SJSA1 (cell line): Measurements from ENCODE around the gene H2BK1. TPM values are rescaled to one million over a fixed set of nuclear protein-coding genes. Genes with fewer than 3 reads are reported as not detected.
A peak's percentile ranks its signal among the peaks of the same experiment; 100 is the strongest.

Source experiments
- DNase-seq, 2 experiments: peaks; one replicate each; pipeline ENCODE4 v3.0.0-alpha.2; 2015 to 2020; ENCODE audit warnings: low spot score in 2 of 2, low read depth in 1 of 2
- H3K27ac ChIP-seq: fragments of 250-450 bp; sonication (Bioruptor Pico); 2 replicates; pipeline ENCODE4 v1.5.1; 2020; ENCODE audit warnings: mild to moderate bottlenecking, moderate library complexity
- H3K27me3 ChIP-seq: fragments of 250-450 bp; sonication (Bioruptor Pico); replicated peaks from 2 replicates; pipeline ENCODE4 v1.5.1; 2020; ENCODE audit warnings: mild to moderate bottlenecking, moderate library complexity
- H3K36me3 ChIP-seq: fragments of 250-450 bp; sonication (Bioruptor Pico); 2 replicates; pipeline ENCODE4 v1.5.1; 2020; ENCODE audit warnings: mild to moderate bottlenecking
- H3K4me1 ChIP-seq: fragments of 250-450 bp; sonication (Bioruptor Pico); replicated peaks from 2 replicates; pipeline ENCODE4 v1.6.1; 2021; ENCODE audit warnings: mild to moderate bottlenecking
- H3K4me3 ChIP-seq: fragments of 250-450 bp; sonication (Bioruptor Pico); 2 replicates; pipeline ENCODE4 v1.5.1; 2020; ENCODE audit warnings: mild to moderate bottlenecking
- H3K9me3 ChIP-seq: fragments of 250-450 bp; sonication (Bioruptor Pico); replicated peaks from 2 replicates; pipeline ENCODE4 v1.5.1; 2020; ENCODE audit warnings: mild to moderate bottlenecking
- total RNA-seq: library from RNA; depleted of rRNA; stranded (reverse); fragments of >200 nt; shearing (Covaris generic); gene quantifications from 2 replicates; pipeline ENCODE4 v1.2.3, GENCODE V29; 2014; rRNA removed

The H2BK1 gene
- total RNA-seq: not detected in 2 replicates

- DNase-seq: no peak
- H3K9me3 ChIP-seq: no peaks in the 10 kb centered on the region
- no peak within 1 kb of the TSS for H3K4me3 ChIP-seq
- peaks cover 26% of the 10 kb centered on the region for H3K36me3 ChIP-seq
- no peaks in the 10 kb centered on the region for H3K4me1 ChIP-seq
- H3K27ac ChIP-seq: no peak within 1 kb of the TSS
- H3K27me3 ChIP-seq: 0 out of 2 replicates have a peak, but pooled peaks cover 5% of the 10 kb centered on the region
Measured at GRCh38 chr7:151210087-151210854, at the start of gene H2BK1. TSS of gene H2BK1 (minus strand) at chr7:151210488. CDS start at chr7:151210318, 170 bp downstream.

GRCh38 chr7:151257990-151258389 lies 47.7 kb upstream of the H2BK1 start:
- no peak overlapping the region for H3K27ac ChIP-seq
- H3K4me3 ChIP-seq: no peak overlapping the region
- H3K9me3 ChIP-seq: no peaks in the 10 kb centered on the region
- H3K27me3 ChIP-seq: no peaks in the 10 kb centered on the region; the same call in 1 of the 2 replicates
- DNase-seq: no peak
- H3K36me3 ChIP-seq: no peaks in the 10 kb centered on the region
- peaks cover 1% of the 10 kb centered on the region; the same call in 1 of the 2 replicates for H3K4me1 ChIP-seq

GRCh38 chr7:151256410-151257045 lies 46.2 kb upstream of the H2BK1 start:
- DNase-seq: no peak
- Histone ChIP-seq H3K4me3 (no peak overlapping the region), H3K27me3 (no peaks in the 10 kb centered on the region; the same call in 1 of the 2 replicates), H3K9me3 (no peaks in the 10 kb centered on the region), H3K27ac (no peak overlapping the region), H3K4me1 (peaks cover 14% of the 10 kb centered on the region), H3K36me3 (0 out of 2 replicates have a peak, but pooled peaks cover under 1% of the 10 kb centered on the region)

- no peak for DNase-seq
- no peak overlapping the region for H3K4me3 ChIP-seq
- 0 out of 2 replicates have a peak, but pooled peaks cover 4% of the 10 kb centered on the region for H3K36me3 ChIP-seq
- H3K27ac ChIP-seq: no peak overlapping the region
- no peaks in the 10 kb centered on the region; the same call in 1 of the 2 replicates for H3K27me3 ChIP-seq
- peaks cover 23% of the 10 kb centered on the region for H3K4me1 ChIP-seq
- H3K9me3 ChIP-seq: no peaks in the 10 kb centered on the region
Measured at GRCh38 chr7:151255390-151255789, 45.1 kb upstream of the H2BK1 start.

GRCh38 chr7:151254851-151255250 lies 44.6 kb upstream of the H2BK1 start:
- H3K4me3 ChIP-seq: no peak overlapping the region
- H3K4me1 ChIP-seq: peaks cover 28% of the 10 kb centered on the region
- no peak for DNase-seq
- H3K36me3 ChIP-seq: 0 out of 2 replicates have a peak, but pooled peaks cover 4% of the 10 kb centered on the region
- no peaks in the 10 kb centered on the region for H3K9me3 ChIP-seq
- no peak overlapping the region for H3K27ac ChIP-seq
- H3K27me3 ChIP-seq: no peaks in the 10 kb centered on the region; the same call in 1 of the 2 replicates

GRCh38 chr7:151254316-151254715 lies 44.0 kb upstream of the H2BK1 start:
- Histone ChIP-seq H3K4me3 (no peak overlapping the region), H3K36me3 (0 out of 2 replicates have a peak, but pooled peaks cover 4% of the 10 kb centered on the region), H3K9me3 (no peaks in the 10 kb centered on the region), H3K27me3 (no peaks in the 10 kb centered on the region), H3K27ac (no peak overlapping the region), H3K4me1 (peaks cover 33% of the 10 kb centered on the region)
- DNase-seq: no peak

GRCh38 chr7:151252961-151253711 lies 42.8 kb upstream of the H2BK1 start:
- no peak for DNase-seq
- no peak overlapping the region; the same call in 1 of the 2 replicates for H3K4me3 ChIP-seq
- no peaks in the 10 kb centered on the region for H3K27me3 ChIP-seq
- H3K9me3 ChIP-seq: no peaks in the 10 kb centered on the region; the same call in 1 of the 2 replicates
- H3K36me3 ChIP-seq: 0 out of 2 replicates have a peak, but pooled peaks cover 4% of the 10 kb centered on the region
- peaks cover 41% of the 10 kb centered on the region for H3K4me1 ChIP-seq
- H3K27ac ChIP-seq: no peak overlapping the region

GRCh38 chr7:151252561-151252835 lies 42.2 kb upstream of the H2BK1 start:
- no peak overlapping the region for H3K27ac ChIP-seq
- 0 out of 2 replicates have a peak, but pooled peaks cover 4% of the 10 kb centered on the region for H3K36me3 ChIP-seq
- H3K9me3 ChIP-seq: no peaks in the 10 kb centered on the region; the same call in 1 of the 2 replicates
- no peaks in the 10 kb centered on the region for H3K27me3 ChIP-seq
- H3K4me3 ChIP-seq: peak overlapping the region; percentile 53
- no peak for DNase-seq
- H3K4me1 ChIP-seq: peaks cover 45% of the 10 kb centered on the region

- DNase-seq: peak; percentile 68 to 73
- no peaks in the 10 kb centered on the region for H3K27me3 ChIP-seq
- no peaks in the 10 kb centered on the region; the same call in 1 of the 2 replicates for H3K9me3 ChIP-seq
- peak overlapping the region; percentile 53 for H3K4me3 ChIP-seq
- 0 out of 2 replicates have a peak, but pooled peaks cover 4% of the 10 kb centered on the region for H3K36me3 ChIP-seq
- peak overlapping the region; percentile 58 for H3K27ac ChIP-seq
- H3K4me1 ChIP-seq: peaks cover 50% of the 10 kb centered on the region
Measured at GRCh38 chr7:151251689-151252560, 41.6 kb upstream of the H2BK1 start.

GRCh38 chr7:151251328-151251688 lies 41.0 kb upstream of the H2BK1 start:
- H3K4me3 ChIP-seq: peak overlapping the region; percentile 53
- 0 out of 2 replicates have a peak, but pooled peaks cover 4% of the 10 kb centered on the region for H3K36me3 ChIP-seq
- DNase-seq: peak in 1 of 2 experiments; percentile 54
- no peaks in the 10 kb centered on the region for H3K27me3 ChIP-seq
- no peaks in the 10 kb centered on the region; the same call in 1 of the 2 replicates for H3K9me3 ChIP-seq
- H3K27ac ChIP-seq: peak overlapping the region; percentile 43; the same call in 1 of the 2 replicates
- peaks cover 50% of the 10 kb centered on the region for H3K4me1 ChIP-seq

GRCh38 chr7:151250181-151251132 lies 40.2 kb upstream of the H2BK1 start:
- DNase-seq: no peak
- peaks cover 53% of the 10 kb centered on the region for H3K4me1 ChIP-seq
- H3K27me3 ChIP-seq: no peaks in the 10 kb centered on the region
- no peak overlapping the region for H3K27ac ChIP-seq
- H3K4me3 ChIP-seq: no peak overlapping the region
- H3K9me3 ChIP-seq: no peaks in the 10 kb centered on the region; the same call in 1 of the 2 replicates
- 0 out of 2 replicates have a peak, but pooled peaks cover 4% of the 10 kb centered on the region for H3K36me3 ChIP-seq

- Histone ChIP-seq H3K36me3 (0 out of 2 replicates have a peak, but pooled peaks cover 8% of the 10 kb centered on the region), H3K9me3 (no peaks in the 10 kb centered on the region; the same call in 1 of the 2 replicates), H3K4me3 (peak overlapping the region; percentile 59; the same call in 1 of the 2 replicates), H3K27me3 (no peaks in the 10 kb centered on the region), H3K4me1 (peaks cover 59% of the 10 kb centered on the region), H3K27ac (peak overlapping the region; percentile 66)
- peak; percentile 53 to 78 for DNase-seq
Measured at GRCh38 chr7:151249732-151250072, 39.4 kb upstream of the H2BK1 start.
